Activated naive CD8-positive, alpha-beta T cell treated with anti-CD3 and anti-CD28 coated beads, Interleukin-2, amount 50 U/mL, for 16 hours (primary cell): ENCODE measurements around the gene LMF1.

ENCODE experiments used
- DNase-seq: peaks from one replicate; pipeline ENCODE4 v3.0.0-alpha.2; 2020; ENCODE audit warnings: low read depth, low spot score

Gene LMF1

DNA sequence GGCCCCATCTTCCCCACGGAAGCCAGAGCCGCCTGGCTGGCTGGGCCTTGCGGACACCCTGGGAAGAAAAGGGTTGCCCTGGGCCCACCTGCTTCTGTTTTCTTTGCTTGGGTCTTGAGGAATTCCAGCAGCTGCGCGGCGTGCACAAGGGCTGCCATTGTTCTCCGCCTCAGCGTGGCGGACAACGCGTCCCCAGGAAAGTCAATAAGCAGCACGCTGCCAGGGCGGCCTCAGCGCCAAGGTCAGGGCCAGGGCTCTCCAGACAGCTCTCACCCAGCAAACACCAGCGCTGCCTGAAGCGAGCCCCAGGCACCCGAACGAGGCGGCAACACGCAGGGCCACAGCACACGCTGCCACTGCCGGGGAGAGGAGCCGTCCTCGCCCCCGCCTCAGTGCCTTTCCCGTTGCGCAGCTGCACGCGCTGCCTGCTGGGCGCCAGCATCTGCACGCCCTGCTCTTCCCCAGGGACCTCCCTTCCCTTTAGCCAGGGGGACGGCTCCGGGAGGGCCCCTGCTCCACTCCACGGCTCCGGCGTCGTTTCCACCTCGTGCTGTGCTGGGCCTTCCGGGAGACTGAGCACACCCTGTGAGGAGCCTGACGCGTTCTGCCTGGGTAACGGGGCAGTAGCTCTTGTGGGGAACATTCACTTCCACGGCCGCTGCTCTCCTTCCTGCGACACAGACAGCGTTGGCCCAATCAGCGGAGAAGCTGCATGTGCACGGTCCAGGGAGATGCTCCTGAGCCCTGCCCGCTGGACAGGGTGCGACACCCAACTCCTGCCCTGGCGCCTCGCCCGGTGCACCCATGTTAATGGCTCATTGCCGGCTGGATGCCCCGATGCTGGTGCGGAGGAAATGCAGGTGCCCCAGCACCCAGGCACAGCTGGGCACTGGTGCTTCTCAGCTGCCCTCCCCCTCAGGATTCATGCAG is 57.8 kb downstream of the LMF1 start:
- DNase-seq = no peak

DNA sequence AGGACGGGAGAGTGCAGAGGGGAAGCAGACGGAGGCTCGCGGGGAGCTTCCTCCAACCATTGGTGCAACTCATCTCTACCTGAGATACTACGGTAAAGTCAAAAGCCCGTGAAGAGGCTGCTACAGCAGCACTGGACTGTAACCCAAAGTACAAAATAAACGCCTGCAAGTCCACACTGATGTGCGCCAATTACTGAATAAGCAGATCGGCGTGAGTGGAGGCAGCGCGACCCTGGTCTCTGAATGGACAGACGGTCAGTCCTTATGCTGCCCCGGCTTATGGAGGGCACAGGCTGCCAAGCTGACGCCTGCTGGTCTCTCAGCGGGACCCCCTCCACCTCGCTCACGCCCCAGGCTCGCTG is 58.5 kb downstream of the LMF1 start:
- no peak for DNase-seq

DNA sequence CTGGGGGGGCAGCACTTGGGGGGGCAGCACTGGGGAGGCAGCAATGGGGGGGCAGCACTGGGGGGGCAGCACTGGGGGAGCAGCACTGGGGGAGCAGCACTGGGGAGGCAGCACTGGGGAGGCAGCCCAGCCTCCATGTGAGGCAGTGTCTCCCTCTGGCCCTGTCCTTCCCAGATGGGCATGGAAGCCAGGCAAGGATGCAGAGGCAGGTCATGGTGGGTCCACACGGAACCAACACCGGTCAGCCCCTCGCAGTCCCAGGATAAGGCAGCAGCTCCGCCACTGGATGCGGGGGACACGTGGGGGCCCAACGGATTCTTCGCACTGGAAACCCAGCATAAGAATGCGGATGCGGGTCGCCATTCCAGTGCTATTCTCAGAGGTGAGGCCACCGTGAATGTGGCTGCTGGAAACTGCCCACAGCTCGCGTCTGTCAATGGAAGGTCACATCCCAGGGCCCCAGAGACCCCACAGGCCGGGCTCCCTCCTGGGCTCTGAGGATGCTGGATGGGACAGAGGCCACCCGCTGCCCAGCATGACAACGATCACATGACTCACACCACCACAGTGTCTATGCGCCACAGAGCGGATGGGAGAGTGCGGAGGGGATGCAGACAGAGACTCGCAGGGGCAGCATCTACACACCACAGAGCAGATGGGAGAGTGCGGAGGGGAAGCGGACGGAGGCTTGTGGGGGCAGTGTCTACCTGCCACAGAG is 59.0 kb downstream of the LMF1 start:
- DNase-seq = no peak

DNA sequence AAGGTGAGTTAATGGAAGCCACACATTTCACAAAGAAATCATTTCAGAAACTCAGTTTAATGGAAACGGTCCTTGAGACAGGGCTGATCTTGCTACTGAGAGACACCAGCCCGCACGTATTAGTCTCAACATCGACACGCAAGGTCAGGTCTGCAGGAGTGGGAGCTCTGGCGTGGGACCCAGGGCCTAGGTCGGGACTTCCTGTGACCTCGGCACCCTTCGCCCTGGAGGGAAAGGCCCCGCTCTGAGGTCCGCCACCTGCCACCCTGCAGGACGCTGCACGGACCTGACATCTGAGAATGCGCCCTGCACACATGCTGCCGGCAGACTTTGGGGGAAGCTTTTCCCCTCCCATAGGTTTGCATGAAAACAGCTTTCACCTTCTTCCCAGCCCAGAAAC is 59.7 kb downstream of the LMF1 start:
- no peak for DNase-seq

DNA sequence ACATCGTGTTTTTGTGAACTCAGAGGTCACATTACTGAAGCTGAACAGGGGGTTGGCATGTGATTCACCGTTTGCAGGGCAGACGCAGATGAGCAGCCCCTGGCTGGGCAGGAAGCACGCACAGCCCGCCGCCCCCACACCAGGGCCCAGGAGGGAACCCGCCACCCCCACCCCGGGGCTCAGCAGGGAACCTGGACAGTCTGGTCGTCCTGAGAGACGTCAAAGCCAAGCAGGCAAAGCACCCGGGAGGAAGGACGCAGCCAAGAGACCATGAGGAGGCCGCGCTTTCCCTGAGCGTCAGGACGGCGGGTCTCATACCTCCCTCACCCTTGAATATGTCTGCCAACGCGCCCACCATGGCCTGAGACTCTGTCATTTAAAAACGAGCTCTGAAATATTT is 60.6 kb downstream of the LMF1 start:
- DNase-seq = no peak

DNA sequence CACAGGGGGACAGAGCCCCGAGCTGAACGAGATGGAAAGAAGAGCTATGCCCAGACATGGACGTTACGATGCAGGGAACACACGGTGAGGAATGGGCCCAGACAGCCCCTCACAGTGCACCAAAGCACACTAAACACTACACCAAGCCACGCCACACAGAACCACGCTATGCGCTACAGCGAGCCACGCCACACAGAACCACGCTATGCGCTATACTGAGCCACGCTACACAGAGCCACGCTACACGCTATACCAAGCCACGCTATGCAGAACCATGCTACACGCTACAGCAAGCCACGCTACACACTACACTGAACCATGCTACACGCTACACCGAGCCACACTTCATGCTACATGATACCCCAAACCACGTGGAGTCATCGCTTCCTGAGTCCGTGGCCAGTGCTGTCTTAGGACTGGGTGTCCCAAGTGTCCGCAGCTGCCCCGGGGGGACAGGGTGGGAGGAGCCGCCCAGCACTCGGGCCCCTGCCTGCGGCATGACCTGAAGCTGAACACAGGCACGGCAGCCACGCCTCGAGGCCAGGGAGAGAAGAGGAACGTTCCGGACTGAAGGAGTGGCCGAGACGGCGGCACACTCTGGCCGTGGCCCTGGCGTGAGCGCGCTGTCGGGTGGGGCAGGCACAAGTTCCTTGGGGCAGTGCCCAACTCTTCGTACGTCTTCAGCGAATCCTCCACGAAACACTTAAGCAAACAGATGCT is 61.3 kb downstream of the LMF1 start:
- DNase-seq = no peak

DNA sequence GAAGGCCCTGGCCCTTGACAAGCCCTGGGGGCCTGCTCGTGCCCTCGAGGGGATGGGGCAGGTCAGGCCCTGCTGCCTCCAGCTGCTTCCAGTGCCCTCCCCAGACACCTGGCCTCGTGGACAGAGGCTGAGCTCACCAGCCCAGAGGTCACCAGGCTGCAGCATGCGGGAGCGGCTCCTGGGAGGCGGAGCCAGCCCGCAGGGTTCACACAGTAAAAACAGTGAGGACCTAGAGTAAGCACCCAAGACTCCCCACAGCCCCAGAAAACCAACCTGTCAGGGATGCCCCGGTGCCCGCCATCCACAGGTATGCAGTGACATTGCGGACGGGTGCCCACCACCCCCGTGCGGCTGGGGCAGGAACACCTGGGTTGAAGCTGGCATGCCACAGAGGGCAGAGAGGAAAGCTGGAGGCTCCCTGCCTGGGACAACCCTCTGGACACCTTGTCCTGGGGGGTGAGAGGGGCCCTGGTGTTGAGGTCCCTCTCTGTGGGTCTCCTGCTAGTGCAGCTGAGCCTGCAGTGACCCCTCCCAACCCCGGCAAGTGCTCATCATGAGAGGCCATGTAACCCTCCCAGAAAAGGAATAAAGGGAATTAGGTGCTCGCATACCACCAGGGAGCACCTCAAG is 62.1 kb downstream of the LMF1 start:
- no peak for DNase-seq

DNA sequence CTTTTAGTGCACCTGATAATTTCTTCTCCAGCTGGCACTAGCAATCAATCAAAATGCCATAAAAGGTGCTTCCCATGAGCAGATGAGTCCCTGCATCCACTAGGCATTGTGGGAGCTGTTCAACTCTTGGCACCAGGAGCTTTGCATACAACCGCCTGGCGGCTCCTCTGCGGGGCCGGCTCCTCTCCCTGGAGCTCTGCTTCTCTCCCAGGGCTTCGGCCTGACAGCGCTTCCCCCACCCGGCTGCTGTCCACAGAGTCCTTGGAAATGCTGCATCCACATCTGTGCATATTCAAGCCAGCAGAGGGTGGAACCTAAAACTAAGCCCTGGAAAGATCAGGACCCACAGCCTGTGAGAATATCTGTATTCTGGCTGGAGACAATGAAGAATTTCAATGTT is 62.9 kb downstream of the LMF1 start:
- no peak for DNase-seq

DNA sequence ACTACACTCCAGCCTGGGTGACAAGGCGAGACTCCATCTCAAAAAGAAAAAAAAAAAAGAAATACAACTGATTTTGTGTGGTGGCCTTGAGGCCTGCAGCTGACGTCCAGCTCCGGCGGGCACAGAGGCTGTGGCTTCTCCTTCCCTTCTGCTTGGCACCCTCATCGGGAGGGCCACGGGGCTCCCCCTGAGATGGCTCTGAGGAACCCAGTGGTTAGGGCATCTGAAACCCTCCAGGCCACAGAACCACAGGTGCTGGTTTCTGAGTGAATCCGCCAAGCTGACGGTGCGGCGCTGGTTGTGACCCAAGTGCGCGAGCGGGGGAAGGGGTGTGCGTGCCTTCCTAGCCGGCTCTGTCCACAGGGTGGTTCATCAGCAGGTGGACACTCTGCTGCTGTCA is 63.4 kb downstream of the LMF1 start:
- no peak for DNase-seq

DNA sequence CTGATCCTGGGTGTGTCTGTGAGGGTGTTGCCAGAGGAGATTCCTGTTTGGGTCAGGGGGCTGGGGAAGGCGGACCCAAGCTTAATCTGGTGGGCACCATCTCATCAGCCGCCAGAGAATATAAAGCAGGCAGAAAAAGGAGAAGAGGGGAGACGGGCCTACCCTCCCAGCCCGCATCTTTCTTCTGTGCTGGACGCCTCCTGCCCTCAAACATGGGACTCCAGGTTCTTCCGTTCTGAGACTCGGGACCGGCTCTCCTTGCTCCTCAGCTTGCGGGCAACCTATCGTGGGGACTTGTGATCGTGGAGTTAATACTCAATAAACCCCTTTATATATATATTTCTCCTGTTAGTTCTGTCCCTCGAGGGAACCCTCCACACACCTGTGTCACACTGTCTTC is 64.5 kb downstream of the LMF1 start:
- DNase-seq = no peak

DNA sequence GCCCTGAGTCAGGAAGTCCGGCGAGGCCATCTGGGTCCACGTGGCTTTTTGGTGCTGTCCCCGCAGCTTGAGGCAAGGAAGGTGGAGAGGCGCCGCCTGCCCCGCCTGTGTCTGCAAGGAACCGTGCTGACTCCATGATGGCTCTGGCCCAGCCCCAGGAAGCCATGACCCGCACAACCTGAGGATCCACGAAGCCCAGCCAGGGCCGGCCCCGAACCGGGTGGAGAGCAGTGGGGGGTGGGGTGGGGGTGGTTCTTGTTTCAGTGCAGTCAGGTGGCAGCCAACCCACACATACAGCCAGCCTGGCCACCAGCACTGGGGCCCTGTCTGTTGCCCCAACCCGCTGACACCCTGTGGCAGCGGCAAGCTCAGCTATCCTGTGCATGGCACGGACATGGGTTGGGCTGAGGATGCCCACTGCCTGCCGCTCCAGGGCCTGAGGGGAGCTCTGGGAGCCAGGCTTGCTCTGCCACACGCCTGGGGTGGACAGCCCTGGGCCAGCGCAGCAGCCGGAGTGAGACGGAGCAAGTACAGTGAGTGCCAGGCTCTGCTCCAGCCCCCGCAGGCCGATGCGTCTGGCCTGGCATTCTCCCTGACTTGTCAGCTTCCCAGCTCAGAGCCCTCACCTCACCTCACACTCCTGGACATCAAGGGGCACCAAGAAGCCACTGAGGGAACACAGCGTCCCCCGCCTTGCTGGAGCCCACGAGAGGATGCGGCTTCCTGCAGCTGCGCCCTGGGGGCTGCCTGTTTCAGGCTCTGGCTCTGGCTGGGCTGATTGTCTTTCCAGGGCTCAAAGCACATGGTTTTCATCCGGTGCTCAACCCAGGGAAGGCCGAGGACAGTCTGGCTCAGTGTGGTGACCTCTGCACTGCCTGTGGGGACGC is 68.8 kb downstream of the LMF1 start:
- no peak for DNase-seq

DNA sequence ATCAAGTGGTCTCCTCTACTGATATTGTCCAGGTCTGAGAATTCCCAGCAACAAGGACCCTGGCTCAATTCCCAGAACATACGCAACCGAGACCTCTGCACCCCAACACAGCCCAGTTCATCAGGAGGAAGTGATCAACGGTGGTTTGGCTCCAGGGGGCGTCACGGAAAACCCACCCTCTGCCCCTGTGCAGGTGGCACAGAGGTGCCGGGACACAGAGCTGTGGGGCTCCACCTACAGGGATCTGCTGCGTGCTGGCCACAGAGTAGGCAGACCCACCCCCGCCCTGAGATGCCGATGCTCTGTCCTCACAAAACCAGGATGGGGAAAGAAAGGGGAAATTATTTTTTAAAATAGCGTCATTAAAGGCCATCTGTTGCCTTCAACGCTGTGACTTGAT is 69.6 kb downstream of the LMF1 start:
- DNase-seq = no peak

DNA sequence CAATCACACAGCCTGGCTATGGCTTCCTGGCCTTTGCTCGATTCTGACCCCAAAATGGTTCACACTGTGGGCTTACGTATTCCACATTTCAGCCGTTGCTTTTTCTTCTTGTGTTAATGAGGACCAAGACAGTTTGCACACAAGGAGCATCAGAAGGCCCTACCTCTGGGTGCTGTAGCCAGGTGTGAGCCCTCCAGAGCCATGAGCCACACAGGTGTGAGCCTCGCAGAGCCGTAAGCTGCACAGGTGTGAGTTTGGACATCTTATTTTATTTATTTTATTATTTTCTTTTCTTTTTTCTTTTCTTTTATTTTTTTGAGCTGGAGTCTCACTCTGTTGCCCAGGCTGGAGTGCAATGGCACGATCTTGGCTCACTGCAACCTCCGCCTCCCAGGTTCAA is 70.6 kb downstream of the LMF1 start:
- no peak for DNase-seq

DNA sequence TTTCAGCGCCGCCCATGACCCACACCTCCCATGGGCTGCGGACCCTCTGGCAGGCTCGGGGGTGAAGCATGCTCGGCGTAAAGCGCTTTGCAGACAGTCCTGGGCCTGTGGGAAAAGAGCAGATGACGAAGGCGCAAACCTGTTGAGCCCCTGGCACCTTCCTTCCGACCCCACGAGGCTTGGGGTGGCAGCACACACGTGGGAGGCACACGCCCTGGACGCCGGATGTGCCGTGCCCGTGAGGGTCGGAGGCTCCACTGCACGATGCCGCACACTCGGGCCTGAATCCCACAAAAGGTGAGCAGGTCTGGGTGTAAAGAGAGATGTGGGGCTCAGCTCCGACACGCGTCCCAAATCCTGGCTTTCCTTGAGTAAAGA is 71.1 kb downstream of the LMF1 start:
- no peak for DNase-seq

DNA sequence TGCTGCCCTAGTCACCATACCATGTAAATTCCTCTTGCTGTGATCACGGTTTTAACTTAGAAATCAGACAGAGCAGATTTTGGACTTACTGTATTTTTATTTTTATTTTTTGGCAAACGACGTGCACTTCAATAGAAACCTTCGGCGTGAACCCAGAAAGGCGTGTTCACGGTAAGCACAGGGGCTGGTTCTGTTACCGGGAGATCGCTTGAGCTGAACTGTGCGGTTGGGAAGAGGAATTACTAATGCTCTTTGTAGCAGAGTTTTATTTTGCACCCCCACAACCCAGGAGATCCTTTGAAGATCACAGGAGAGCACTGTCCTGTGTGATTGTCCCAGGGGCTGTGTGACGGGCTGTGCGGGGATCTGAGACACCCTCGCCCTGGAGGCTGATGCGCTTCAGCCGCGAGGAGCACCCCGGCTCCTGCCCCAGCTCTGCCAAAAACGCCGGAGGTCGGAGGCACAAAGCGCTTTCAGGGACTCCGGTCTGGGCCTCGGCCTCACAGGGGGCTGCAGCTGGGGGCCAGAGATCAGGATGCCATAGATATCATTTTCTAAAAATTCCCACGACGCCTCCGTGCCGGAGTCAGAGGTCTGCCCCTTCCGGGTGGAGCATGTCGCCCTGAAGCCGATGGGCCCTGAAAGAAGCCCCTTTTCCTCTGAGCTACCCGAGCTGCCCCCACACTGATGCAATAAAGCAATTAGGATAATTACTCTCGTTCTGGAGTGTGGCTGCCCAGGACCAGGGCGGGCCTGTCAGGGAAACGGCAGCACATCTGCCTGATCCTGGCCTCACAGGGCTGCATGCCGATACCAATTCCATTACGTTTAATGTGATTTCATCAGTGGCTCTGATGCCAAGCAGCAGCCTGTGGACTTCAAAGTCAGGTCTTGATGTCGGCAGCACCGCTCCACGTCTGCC is 71.8 kb downstream of the LMF1 start:
- DNase-seq = no peak

DNA sequence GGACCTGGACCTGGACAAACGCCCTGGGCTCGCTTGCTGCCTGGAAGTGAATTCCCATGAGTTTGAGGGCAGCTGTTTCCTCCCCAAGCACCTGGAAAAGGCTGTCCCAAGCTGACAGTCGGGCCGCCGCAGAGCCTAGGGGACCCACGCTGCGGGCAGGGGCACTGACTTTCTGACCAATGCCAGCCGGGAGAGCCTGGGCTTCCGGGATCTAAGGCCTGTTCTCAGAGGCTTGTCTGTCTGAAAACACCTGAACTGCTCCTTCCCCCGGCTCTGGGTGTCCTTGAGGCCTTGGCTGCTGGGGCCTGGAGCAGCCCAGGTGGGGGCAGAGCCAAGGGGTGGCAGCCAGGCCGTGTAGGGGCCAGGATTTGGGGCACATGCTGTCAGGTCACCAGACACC is 72.6 kb downstream of the LMF1 start:
- DNase-seq = no peak

DNA sequence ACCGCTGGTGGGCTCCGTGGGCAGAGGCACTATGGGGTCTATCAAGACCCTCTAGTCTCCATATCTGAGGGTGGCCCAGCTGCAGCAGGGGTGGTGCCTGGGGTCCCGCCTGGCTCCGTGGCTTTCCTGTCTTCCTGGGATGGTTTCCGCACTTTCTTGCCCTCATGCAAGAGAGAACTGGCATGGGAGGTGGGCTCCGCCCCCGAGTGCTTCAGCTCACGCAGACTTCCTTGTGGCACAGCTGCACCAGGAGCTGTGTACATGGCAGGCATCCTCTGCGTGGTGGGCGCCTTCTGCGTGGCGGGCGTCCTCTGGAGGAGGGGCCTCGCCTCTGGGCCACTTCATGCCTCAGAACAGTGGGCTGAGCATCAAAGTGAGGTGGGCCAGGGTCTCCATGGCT is 73.1 kb downstream of the LMF1 start:
- no peak for DNase-seq

DNA sequence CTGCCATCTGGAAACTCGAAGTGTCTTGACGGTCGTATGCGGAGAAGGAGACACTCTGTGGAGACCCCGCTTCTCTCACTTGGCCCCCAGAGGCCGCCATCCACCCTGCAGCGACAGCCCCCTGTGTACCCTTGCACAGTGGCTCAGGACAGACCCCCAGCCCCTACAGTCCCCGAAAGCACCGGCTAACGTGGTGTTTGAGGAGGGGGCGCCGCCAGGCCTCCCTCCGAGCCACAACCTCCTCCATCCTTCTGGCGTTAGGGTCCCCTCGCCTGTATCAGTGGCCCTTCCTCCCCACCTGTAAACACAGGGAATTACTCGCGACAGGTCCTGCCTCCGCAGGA is 73.6 kb downstream of the LMF1 start:
- DNase-seq = no peak

DNA sequence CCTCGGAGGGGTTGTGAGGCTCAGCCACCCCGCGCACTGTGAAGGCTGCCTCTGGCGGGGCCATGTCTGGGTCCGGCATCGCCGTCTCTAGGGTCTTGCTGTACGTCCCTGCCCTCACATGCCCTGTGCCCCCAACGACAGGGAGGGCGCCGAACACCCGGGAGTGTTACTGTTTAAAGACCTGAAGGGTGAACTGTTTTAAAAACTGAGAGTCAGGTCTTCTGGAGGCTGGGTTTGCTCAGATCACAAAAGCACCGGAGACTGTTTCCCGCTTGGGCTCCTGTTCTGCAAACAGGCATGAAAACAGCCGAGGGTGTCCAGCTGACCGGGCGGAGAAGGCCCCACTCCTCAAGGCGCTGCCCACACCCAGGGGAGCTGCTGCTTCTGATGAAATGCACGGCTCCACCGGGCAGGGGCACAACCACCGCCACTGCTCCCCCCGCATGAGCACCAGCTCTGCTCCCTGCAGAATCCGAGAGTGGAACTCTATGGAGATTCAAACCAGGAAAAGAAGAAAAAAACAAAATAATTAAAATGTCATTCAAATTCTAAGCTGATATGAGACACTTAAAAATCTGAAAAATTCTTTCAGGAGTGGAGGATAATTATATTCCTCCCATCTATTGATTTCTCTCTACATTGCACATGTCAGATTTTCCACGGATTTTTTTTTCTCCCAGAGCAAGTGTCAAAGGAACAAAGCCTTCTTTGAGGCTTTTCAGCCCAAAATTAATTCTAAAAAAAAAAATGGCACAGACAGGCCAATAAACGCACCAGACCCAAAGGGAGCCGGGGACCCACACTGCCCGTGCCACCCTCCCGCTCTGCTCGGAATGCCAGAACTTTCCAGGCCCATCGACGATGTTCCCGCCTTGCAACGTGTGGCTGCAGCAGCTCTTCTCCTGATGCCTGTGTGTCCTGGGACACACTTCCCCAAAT is 74.3 kb downstream of the LMF1 start:
- no peak for DNase-seq
